HPDE6-E6E7 (cell line): ENCODE measurements around the gene RNF44.
A peak's percentile ranks its signal among the peaks of the same experiment; 100 is the strongest.

Experiments
- DNase-seq: peaks from one replicate; pipeline ENCODE4 v3.0.0; 2011; ENCODE audit warnings: missing footprints; ENCODE audit errors: extremely low spot score

The RNF44 gene

GRCh38 chr5:176536902-176537553, at the start of gene RNF44:
RNF44 (minus strand) TSS chr5:176537402; CDS start chr5:176532472, 4,930 bp downstream.
- peak; percentile 90 for DNase-seq

- no peak for DNase-seq
These were observed 45.9 kb upstream of the RNF44 start for GRCh38 chr5:176583076-176583475.

GRCh38 chr5:176581361-176581760, 44.2 kb upstream of the RNF44 start:
- no peak for DNase-seq

GRCh38 chr5:176579323-176579722, 42.1 kb upstream of the RNF44 start:
- DNase-seq: no peak

- peak; percentile 95 for DNase-seq
These were observed 41.2 kb upstream of the RNF44 start for GRCh38 chr5:176578391-176578808.

GRCh38 chr5:176577312-176578176, 40.3 kb upstream of the RNF44 start:
- DNase-seq: no peak

- DNase-seq: no peak
These were observed 38.6 kb upstream of the RNF44 start for GRCh38 chr5:176575488-176576422.

GRCh38 chr5:176575066-176575465, 37.9 kb upstream of the RNF44 start:
- DNase-seq: no peak

GRCh38 chr5:176574297-176574591, 37.0 kb upstream of the RNF44 start:
- DNase-seq: no peak

- DNase-seq: peak; percentile 34
These were observed 36.5 kb upstream of the RNF44 start for GRCh38 chr5:176573564-176574296.

GRCh38 chr5:176570044-176570443, 32.8 kb upstream of the RNF44 start:
- DNase-seq: no peak

- DNase-seq: no peak
These were observed 31.5 kb upstream of the RNF44 start for GRCh38 chr5:176568657-176569056.

- DNase-seq: no peak
These were observed 28.6 kb upstream of the RNF44 start for GRCh38 chr5:176565760-176566288.

- no peak for DNase-seq
These were observed 26.8 kb upstream of the RNF44 start for GRCh38 chr5:176564002-176564401.

- no peak for DNase-seq
These were observed 25.0 kb upstream of the RNF44 start for GRCh38 chr5:176562189-176562588.

- DNase-seq: no peak
These were observed 24.1 kb upstream of the RNF44 start for GRCh38 chr5:176561259-176561658.

GRCh38 chr5:176560364-176560763, 23.2 kb upstream of the RNF44 start:
- no peak for DNase-seq

- DNase-seq: no peak
These were observed 22.5 kb upstream of the RNF44 start for GRCh38 chr5:176559683-176560082.

- DNase-seq: no peak
These were observed 20.6 kb upstream of the RNF44 start for GRCh38 chr5:176557846-176558245.

- peak; percentile 93 for DNase-seq
These were observed 16.3 kb upstream of the RNF44 start for GRCh38 chr5:176553260-176554085.
